ENCODE results near the gene UBE2E3. TPM values are rescaled to one million over a fixed set of nuclear protein-coding genes. Genes with fewer than 3 reads are reported as not detected.

Gene UBE2E3
- total and polyA plus RNA-seq, 2 of the 13 experiments (the other 11 are each of a cell fraction or from before 2014, with no cell fraction given): 45.7 to 92.6 TPM

- TF ChIP-seq E2F2 (CRISPR knock-in tag; IDR thresholded peaks at IDR 0.05; ENCODE audit: borderline replicate concordance) (no peak), NR1H2 (CRISPR knock-in tag; IDR thresholded peaks at IDR 0.05; ENCODE audit: borderline replicate concordance, low read depth) (0 out of 2 replicates have a peak, but pooled peaks have one; percentile 30), IRF9 (CRISPR knock-in tag; IDR thresholded peaks at IDR 0.05; ENCODE audit: borderline replicate concordance) (peak; percentile 59; the same call in 1 of the 2 replicates), CEBPB (IDR thresholded peaks at IDR 0.05; ENCODE audit: borderline replicate concordance, low read depth, low read length) (no peak), THAP7 (CRISPR knock-in tag; IDR thresholded peaks at IDR 0.05) (0 out of 2 replicates have a peak, but pooled peaks have one; percentile 73), ZNF432 (CRISPR knock-in tag; IDR thresholded peaks at IDR 0.05; ENCODE audit: borderline replicate concordance) (no peak), ZC3H13 (CRISPR knock-in tag; IDR thresholded peaks at IDR 0.05) (0 out of 2 replicates have a peak, but pooled peaks have one; percentile 37), HDAC2 (CRISPR knock-in tag; IDR thresholded peaks at IDR 0.05) (peak; percentile 48; the same call in 1 of the 2 replicates), HOXA3 (CRISPR knock-in tag; IDR thresholded peaks at IDR 0.05) (peak; percentile 68; the same call in 1 of the 2 replicates), ZSCAN25 (CRISPR knock-in tag; IDR thresholded peaks at IDR 0.05) (no peak), HOXA7 (CRISPR knock-in tag; IDR thresholded peaks at IDR 0.05) (no peak), MEIS2 (CRISPR knock-in tag; IDR thresholded peaks at IDR 0.05) (no peak), ZNF724P (CRISPR knock-in tag; IDR thresholded peaks at IDR 0.05; ENCODE audit: borderline replicate concordance) (no peak), MZF1 (CRISPR knock-in tag; IDR thresholded peaks at IDR 0.05; ENCODE audit: borderline replicate concordance) (0 out of 2 replicates have a peak, but pooled peaks have one; percentile 30), TAF1 (CRISPR knock-in tag; IDR thresholded peaks at IDR 0.05) (peak; percentile 54; the same call in 1 of the 2 replicates), NFKB2 (CRISPR knock-in tag; IDR thresholded peaks at IDR 0.05; ENCODE audit: borderline replicate concordance) (peak; percentile 84; the same call in 1 of the 2 replicates), SP5 (CRISPR knock-in tag; IDR thresholded peaks at IDR 0.05; ENCODE audit: borderline replicate concordance, low read depth) (peak; percentile 41; the same call in 1 of the 2 replicates), ZNF530 (CRISPR knock-in tag; IDR thresholded peaks at IDR 0.05; ENCODE audit: low read depth) (no peak), ZNF343 (CRISPR knock-in tag; IDR thresholded peaks at IDR 0.05) (peak; percentile 59), ZNF562 (CRISPR knock-in tag; IDR thresholded peaks at IDR 0.05; ENCODE audit: borderline replicate concordance) (0 out of 2 replicates have a peak, but pooled peaks have one; percentile 50), AKAP8 (CRISPR knock-in tag; IDR thresholded peaks at IDR 0.05) (no peak), NFE2L1 (CRISPR knock-in tag; IDR thresholded peaks at IDR 0.05; ENCODE audit: borderline replicate concordance) (no peak), EED (CRISPR knock-in tag; IDR thresholded peaks at IDR 0.05) (no peak), TRIM22 (IDR thresholded peaks at IDR 0.05) (no peak), TRIM24 (CRISPR knock-in tag; IDR thresholded peaks at IDR 0.05) (no peak), TARDBP (CRISPR knock-in tag; IDR thresholded peaks at IDR 0.05) (peak; percentile 38; the same call in 1 of the 2 replicates)
Observed at GRCh38 chr2:180980106-180980942, at the start of gene UBE2E3 (continued).
